Measurements from ENCODE around the gene CCDC197. TPM values are rescaled to one million over a fixed set of nuclear protein-coding genes. Genes with fewer than 3 reads are reported as not detected.

The CCDC197 gene
- total RNA-seq, 1 donor: not detected

DNA sequence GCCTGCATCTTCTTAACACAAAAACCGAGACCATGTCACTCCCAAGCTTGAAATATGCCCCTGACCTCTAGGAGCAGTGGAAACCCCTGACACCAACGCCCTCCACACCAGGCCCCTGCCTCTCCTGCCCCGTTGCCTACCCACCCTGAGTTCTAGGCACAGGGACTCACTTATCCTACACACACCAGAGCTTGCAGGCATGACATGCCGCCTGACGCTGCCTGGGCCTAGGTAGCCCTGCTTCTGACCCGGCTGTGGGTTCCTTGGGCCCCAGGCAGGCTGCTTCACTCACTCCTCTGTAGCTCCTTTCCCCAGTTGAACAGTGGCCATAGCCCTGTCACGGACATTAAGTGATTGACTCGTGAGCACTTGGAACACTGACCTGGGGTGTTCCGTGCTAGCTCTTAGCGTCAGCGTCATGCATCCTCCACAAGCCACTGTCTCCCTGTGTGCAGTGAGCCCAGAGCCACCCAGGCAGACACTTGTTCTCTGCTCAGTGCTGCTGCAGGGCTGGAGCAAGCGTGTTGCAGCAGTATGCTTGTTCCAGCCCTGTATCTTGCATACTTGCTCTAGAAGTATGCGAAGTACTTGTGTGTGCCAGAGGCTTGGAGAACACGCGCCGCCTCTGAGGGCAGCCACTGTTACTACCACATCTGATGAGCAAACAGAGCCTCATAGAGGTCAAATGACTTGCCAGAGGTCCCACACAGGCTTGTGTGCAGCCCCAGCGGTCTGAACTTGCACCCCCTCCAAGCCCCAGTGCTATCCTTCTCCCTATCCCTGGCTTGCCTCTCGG lies 44.6 kb downstream of the CCDC197 start:
- TF ChIP-seq CTCF (IDR thresholded peaks at IDR 0.05; ENCODE audit: insufficient read depth, low read depth, low read length): no peak
- no peak overlapping the region for H3K4me3 ChIP-seq (ENCODE audit: low read depth, low read length)
- DNase-seq (ENCODE audit: low read depth): peak; percentile 56

DNA sequence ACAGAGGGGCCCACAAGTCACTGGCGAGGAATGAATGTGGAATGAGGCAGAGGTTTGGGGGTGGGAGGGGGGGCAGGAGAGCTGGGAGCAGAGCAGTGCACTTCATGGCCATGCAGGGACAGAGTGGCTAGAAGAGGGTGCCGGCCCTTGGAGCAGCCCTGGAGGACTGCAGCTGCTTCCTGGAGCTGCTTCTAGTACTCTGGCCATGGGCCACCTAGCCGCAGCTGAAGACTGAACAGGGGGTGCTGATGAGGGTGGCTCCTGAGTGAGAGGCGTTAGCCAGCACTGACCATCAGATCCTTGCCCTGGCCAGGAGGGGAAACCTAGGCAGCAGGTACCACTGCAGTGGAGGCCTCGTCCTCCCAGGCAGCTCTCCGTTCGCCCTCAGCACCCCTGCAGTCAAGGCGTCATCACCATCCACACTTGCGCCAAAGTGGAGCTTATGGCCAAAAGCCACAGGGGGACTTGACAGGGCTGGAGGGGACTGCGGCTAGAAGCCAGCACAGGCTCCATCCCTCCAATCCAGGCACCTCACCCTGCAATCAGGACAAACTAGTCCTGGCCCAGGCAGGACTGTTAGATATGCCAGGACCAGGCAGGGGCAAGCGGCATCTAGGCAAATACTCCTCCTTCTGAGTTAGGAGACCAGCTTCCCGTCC lies 45.5 kb downstream of the CCDC197 start:
- no peak for TF ChIP-seq CTCF (IDR thresholded peaks at IDR 0.05; ENCODE audit: insufficient read depth, low read depth, low read length)
- DNase-seq (ENCODE audit: low read depth): no peak

DNA sequence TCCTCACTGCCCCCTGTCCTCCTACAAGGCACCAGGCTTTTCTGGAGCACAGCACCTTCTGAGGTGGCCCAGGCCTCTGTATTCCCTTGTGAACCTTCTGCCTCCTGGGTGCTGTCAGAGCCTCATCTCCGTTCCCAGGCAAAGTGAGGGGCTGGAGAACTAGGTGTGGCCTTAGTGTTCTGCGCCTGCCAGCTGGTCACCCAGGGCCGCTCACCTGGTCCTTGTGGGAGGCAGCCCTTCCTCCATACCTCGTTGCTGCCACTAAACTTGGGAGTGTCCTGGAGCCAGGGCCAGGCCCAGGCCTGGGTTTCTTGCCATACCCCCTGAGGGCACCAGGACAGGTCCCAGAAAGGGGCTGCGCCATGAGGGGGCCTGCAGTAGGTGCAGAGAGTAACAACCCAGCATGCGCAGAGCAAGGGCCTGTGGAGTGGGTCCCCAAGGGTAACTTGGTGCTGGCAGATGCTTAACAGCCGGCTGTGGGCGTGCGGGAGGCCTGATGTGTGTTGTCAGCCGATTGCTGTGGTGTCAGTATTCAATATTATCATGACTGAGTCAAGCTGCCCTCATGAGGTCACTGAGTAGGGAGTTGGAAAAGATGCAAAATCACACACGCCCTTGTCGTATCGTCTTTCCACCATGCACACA lies 46.1 kb downstream of the CCDC197 start:
- no peak for DNase-seq (ENCODE audit: low read depth)
- no peak for TF ChIP-seq CTCF (IDR thresholded peaks at IDR 0.05; ENCODE audit: insufficient read depth, low read depth, low read length)
- no peak overlapping the region for H3K4me3 ChIP-seq (ENCODE audit: low read depth, low read length)

More for the DNA sequence above, 45.5 kb downstream of the CCDC197 start:
- no peak overlapping the region for H3K4me3 ChIP-seq (ENCODE audit: low read depth, low read length)

- no peak for TF ChIP-seq CTCF (IDR thresholded peaks at IDR 0.05; ENCODE audit: insufficient read depth, low read depth, low read length)
These were observed 46.8 kb downstream of the CCDC197 start for GRCh38 chr14:94043756-94044475.

DNA sequence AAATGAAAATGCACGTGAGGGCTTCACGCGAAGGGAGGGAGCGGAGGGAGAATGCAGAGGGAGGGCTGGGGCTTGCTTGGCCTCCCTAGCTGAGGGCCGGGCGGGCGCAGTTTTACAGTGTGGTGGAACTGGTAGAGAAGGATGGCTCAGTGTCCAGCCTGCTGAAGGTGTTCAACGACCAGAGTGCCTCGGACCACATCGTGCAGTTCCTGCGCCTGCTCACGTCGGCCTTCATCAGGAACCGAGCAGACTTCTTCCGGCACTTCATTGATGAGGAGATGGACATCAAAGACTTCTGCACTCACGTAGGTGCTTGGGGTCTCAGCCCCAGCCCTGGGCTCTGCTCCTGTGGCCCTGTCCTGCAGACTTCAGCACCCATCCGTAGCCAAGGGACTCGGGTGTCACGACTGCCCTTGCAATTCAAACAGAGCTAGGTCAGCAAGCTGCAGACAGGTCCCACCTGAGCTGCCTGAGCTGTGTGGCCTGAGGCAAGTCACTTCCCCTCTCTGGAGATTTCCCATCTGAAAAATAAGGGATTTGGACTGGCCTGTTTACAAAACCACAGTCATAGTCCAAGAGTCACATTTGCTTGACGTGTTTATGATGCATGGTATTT lies 47.5 kb downstream of the CCDC197 start:
- no peak for DNase-seq (ENCODE audit: low read depth)
- TF ChIP-seq CTCF (IDR thresholded peaks at IDR 0.05; ENCODE audit: insufficient read depth, low read depth, low read length): no peak

More at GRCh38 chr14:94043756-94044475, 46.8 kb downstream of the CCDC197 start:
- no peak for DNase-seq (ENCODE audit: low read depth)
- no peak overlapping the region for H3K4me3 ChIP-seq (ENCODE audit: low read depth, low read length)

GRCh38 chr14:94045101-94045500 lies 48.0 kb downstream of the CCDC197 start:
- DNase-seq (ENCODE audit: low read depth): no peak
- TF ChIP-seq CTCF (IDR thresholded peaks at IDR 0.05; ENCODE audit: insufficient read depth, low read depth, low read length): no peak
- H3K4me3 ChIP-seq (ENCODE audit: low read depth, low read length): no peak overlapping the region

More for the DNA sequence above, 47.5 kb downstream of the CCDC197 start:
- H3K4me3 ChIP-seq (ENCODE audit: low read depth, low read length): no peak overlapping the region

Measured in fibroblast of villous mesenchyme (primary cell).